Measurements from ENCODE around the gene CTBP2.

CTBP2 gene

GRCh38 chr10:125194814-125195213, 34.5 kb upstream of the CTBP2 start:
- Histone ChIP-seq H4K20me1 (ENCODE audit: low read depth, low read length) (no peaks in the 10 kb centered on the region), H3K79me2 (ENCODE audit: insufficient read depth, low read length) (no peaks in the 10 kb centered on the region), H2AFZ (ENCODE audit: low read depth, low read length, severe bottlenecking) (no peak overlapping the region), H3K9me3 (ENCODE audit: insufficient read depth, low read length) (no peaks in the 10 kb centered on the region), H3K4me3 (ENCODE audit: insufficient read depth, low read length, poor library complexity, severe bottlenecking) (no peak overlapping the region), H3K36me3 (ENCODE audit: low read length) (no peaks in the 10 kb centered on the region), H3K9ac (ENCODE audit: low read length) (no peak overlapping the region), H3F3A (ENCODE audit: insufficient read depth) (no peaks in the 10 kb centered on the region), H3K4me2 (ENCODE audit: low read depth, low read length, poor library complexity, severe bottlenecking) (no peak overlapping the region), H3K9me2 (replicated peaks; ENCODE audit: insufficient read depth, low read length) (no peaks in the 10 kb centered on the region), H3K27me3 (ENCODE audit: low read length) (no peaks in the 10 kb centered on the region), H3K27ac (ENCODE audit: low read depth, low read length) (no peak overlapping the region)
- TF ChIP-seq, protein P1, sequence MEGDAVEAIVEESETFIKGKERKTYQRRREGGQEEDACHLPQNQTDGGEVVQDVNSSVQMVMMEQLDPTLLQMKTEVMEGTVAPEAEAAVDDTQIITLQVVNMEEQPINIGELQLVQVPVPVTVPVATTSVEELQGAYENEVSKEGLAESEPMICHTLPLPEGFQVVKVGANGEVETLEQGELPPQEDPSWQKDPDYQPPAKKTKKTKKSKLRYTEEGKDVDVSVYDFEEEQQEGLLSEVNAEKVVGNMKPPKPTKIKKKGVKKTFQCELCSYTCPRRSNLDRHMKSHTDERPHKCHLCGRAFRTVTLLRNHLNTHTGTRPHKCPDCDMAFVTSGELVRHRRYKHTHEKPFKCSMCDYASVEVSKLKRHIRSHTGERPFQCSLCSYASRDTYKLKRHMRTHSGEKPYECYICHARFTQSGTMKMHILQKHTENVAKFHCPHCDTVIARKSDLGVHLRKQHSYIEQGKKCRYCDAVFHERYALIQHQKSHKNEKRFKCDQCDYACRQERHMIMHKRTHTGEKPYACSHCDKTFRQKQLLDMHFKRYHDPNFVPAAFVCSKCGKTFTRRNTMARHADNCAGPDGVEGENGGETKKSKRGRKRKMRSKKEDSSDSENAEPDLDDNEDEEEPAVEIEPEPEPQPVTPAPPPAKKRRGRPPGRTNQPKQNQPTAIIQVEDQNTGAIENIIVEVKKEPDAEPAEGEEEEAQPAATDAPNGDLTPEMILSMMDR (IDR thresholded peaks at IDR 0.05; ENCODE audit: insufficient read depth, low read length, poor library complexity, severe bottlenecking), result no peak
- TF ChIP-seq EZH2phosphoT487 (conservative IDR thresholded peaks at IDR 0.05; ENCODE audit: low read length), result no peak

GRCh38 chr10:125193306-125193877, 33.0 kb upstream of the CTBP2 start:
- TF ChIP-seq EZH2phosphoT487 (conservative IDR thresholded peaks at IDR 0.05; ENCODE audit: low read length), result no peak
- TF ChIP-seq, protein P1 (IDR thresholded peaks at IDR 0.05; ENCODE audit: insufficient read depth, low read length, poor library complexity, severe bottlenecking), result no peak
- H3K27ac ChIP-seq (ENCODE audit: low read depth, low read length), result no peak overlapping the region
- no peak overlapping the region for H2AFZ ChIP-seq (ENCODE audit: low read depth, low read length, severe bottlenecking)
- H3K4me3 ChIP-seq (ENCODE audit: insufficient read depth, low read length, poor library complexity, severe bottlenecking), result no peak overlapping the region
- no peaks in the 10 kb centered on the region for H4K20me1 ChIP-seq (ENCODE audit: low read depth, low read length)
- no peaks in the 10 kb centered on the region for H3K9me2 ChIP-seq (replicated peaks; ENCODE audit: insufficient read depth, low read length)
- no peaks in the 10 kb centered on the region for H3K36me3 ChIP-seq (ENCODE audit: low read length)
- no peaks in the 10 kb centered on the region for H3K9me3 ChIP-seq (ENCODE audit: insufficient read depth, low read length)
- no peaks in the 10 kb centered on the region for H3K27me3 ChIP-seq (ENCODE audit: low read length)
- H3K4me2 ChIP-seq (ENCODE audit: low read depth, low read length, poor library complexity, severe bottlenecking), result no peak overlapping the region
- no peak overlapping the region for H3K9ac ChIP-seq (ENCODE audit: low read length)
- H3K79me2 ChIP-seq (ENCODE audit: insufficient read depth, low read length), result no peaks in the 10 kb centered on the region
- no peaks in the 10 kb centered on the region for H3F3A ChIP-seq (ENCODE audit: insufficient read depth)

GRCh38 chr10:125192620-125193019, 32.3 kb upstream of the CTBP2 start:
- Histone ChIP-seq H3F3A (ENCODE audit: insufficient read depth) (no peaks in the 10 kb centered on the region), H3K9me2 (replicated peaks; ENCODE audit: insufficient read depth, low read length) (no peaks in the 10 kb centered on the region), H3K9ac (ENCODE audit: low read length) (no peak overlapping the region), H3K4me2 (ENCODE audit: low read depth, low read length, poor library complexity, severe bottlenecking) (no peak overlapping the region), H3K27ac (ENCODE audit: low read depth, low read length) (no peak overlapping the region), H4K20me1 (ENCODE audit: low read depth, low read length) (no peaks in the 10 kb centered on the region), H2AFZ (ENCODE audit: low read depth, low read length, severe bottlenecking) (no peak overlapping the region), H3K4me3 (ENCODE audit: insufficient read depth, low read length, poor library complexity, severe bottlenecking) (no peak overlapping the region), H3K9me3 (ENCODE audit: insufficient read depth, low read length) (no peaks in the 10 kb centered on the region), H3K27me3 (ENCODE audit: low read length) (no peaks in the 10 kb centered on the region), H3K36me3 (ENCODE audit: low read length) (no peaks in the 10 kb centered on the region), H3K79me2 (ENCODE audit: insufficient read depth, low read length) (no peaks in the 10 kb centered on the region)
- TF ChIP-seq EZH2phosphoT487 (conservative IDR thresholded peaks at IDR 0.05; ENCODE audit: low read length), result no peak
- TF ChIP-seq, protein P1 (IDR thresholded peaks at IDR 0.05; ENCODE audit: insufficient read depth, low read length, poor library complexity, severe bottlenecking), result no peak
